Activated naive CD4-positive, alpha-beta T cell treated with anti-CD3 and anti-CD28 coated beads, Interleukin-2, amount 10 ng/mL, durations not matched to agents 7 days and 5 days (primary cell): ENCODE measurements around the gene CNFN.
"Not testable (repeated sequence)": the region's sequence is repeated elsewhere in the genome, so short reads cannot be mapped to it uniquely, and the experiment has no call there.

Experiments
- CTCF ChIA-PET: fragments of 350-600 bp; sonication (Branson Sonifier 250); formaldehyde crosslinking; loops from one replicate; lab custom pipeline; 2021; ENCODE audit warnings: antibody characterized with exemption; lab: Charles Lee
- DNase-seq: peaks from one replicate; pipeline ENCODE4 v3.0.0-alpha.2; 2020
- H3K27ac Mint-ChIP-seq: one replicate; pipeline ENCODE4 v1.8.0; 2021; ENCODE audit warnings: mild to moderate bottlenecking, moderate library complexity, mixed read lengths
- H3K27me3 Mint-ChIP-seq: one replicate; pipeline ENCODE4 v1.8.0; 2021; ENCODE audit warnings: mild to moderate bottlenecking, mixed read lengths
- H3K36me3 Mint-ChIP-seq: one replicate; pipeline ENCODE4 v1.8.0; 2021; ENCODE audit warnings: mixed read lengths
- H3K4me1 Mint-ChIP-seq: one replicate; pipeline ENCODE4 v1.8.0; 2021; ENCODE audit warnings: mixed read lengths
- H3K4me3 Mint-ChIP-seq: one replicate; pipeline ENCODE4 v1.8.0; 2021; ENCODE audit warnings: mild to moderate bottlenecking, moderate library complexity, mixed read lengths
- H3K9me3 Mint-ChIP-seq: one replicate; pipeline ENCODE4 v1.8.0; 2021; ENCODE audit warnings: mixed read lengths

CNFN gene

DNA sequence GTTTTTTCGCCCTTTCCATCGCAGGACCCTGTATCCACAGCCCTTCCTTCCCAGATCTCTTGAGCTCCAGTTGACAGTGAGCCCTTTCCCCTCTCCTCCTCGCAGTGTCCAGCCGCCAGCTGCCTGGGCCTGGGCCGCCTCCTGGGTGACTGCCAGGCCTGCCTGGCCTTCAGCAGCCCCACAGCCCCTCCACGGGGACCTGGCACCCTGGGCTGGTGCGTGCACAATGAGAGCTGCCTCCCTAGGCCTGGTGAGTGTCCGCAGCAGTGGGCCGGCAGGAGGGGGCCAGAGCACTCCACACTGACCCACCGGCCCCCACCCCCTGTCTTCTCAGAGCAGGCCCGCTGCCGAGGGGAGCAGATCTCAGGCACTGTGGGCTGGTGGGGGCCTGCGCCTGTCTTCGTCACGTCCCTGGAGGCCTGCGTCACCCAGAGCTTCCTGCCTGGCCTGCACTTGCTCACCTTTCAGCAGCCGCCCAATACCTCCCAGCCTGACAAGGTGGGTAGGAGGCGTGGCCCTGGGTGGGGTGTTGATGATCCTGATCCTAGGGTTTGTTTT lies 45.7 kb downstream of the CNFN start:
- Mint-ChIP-seq H3K4me1 (no peaks in the 10 kb centered on the region), H3K27me3 (no peaks in the 10 kb centered on the region), H3K27ac (no peak overlapping the region), H3K9me3 (no peaks in the 10 kb centered on the region), H3K4me3 (no peak overlapping the region), H3K36me3 (no peaks in the 10 kb centered on the region)
- DNase-seq: no peak
- CTCF ChIA-PET: no interaction called here

DNA sequence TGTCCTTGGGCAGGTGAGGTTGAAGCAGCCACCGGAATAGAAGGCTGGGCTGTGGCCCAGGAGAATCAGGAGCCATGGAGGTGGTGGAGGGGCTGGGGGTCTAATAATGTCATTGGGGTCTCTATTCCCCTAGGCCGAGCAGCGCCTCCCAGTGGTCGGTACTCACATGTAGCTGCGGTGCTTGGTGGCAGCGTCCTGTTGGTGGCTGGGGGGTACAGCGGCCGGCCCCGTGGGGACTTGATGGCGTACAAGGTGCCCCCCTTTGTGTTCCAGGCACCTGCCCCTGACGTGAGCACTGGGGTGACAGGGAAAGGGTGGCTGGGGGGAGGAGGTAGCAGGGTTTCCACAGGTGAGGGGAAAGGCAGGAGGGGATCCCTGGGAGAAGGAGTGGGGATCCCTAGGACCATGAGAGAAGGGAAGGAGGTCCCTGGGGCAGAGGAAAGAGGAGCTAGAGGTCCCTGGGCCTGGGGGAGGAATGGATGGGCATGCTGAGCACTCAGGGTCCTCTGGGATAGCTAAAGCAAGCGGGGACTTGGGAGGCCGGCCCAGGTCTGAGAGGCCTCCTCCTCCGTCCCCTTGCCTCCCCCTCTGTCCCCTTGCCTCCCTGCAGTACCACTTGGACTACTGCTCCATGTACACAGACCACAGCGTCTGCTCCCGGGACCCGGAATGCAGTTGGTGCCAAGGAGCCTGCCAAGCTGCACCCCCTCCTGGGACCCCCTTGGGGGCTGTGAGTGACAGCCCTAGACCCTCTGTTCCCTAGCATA lies 46.6 kb downstream of the CNFN start:
- H3K9me3 Mint-ChIP-seq: no peaks in the 10 kb centered on the region
- H3K36me3 Mint-ChIP-seq: no peaks in the 10 kb centered on the region
- H3K4me3 Mint-ChIP-seq: no peak overlapping the region
- CTCF ChIA-PET: interaction anchor here (0.8 kb wide), 1 partner anchor 21 kb away, joined by 3 read pairs; no protein-coding TSS in a partner anchor
- no peak overlapping the region for H3K27ac Mint-ChIP-seq
- H3K4me1 Mint-ChIP-seq: no peaks in the 10 kb centered on the region
- no peaks in the 10 kb centered on the region for H3K27me3 Mint-ChIP-seq
- no peak for DNase-seq

DNA sequence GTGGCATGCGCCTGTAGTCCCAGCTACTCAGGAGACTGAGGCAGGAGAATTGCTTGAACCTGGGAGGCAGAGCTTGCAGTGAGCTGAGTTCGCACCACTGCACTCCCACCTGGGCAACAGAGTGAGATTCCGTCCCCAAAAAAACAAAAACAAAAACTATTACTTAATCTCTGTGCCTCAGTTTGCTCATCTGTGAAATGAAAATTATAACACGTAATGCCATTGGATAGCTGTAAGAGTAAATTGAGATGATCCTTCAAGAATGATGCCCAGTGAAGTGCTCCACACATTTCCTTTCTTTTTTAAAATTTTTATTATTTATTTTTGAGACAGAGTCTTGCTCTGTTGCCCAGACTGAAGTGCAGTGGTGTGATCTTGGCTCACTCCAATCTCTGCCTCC lies 50.2 kb downstream of the CNFN start:
- H3K4me3 Mint-ChIP-seq, CTCF ChIA-PET, DNase-seq, H3K27ac Mint-ChIP-seq, H3K36me3 Mint-ChIP-seq, H3K9me3 Mint-ChIP-seq, H3K4me1 Mint-ChIP-seq, H3K27me3 Mint-ChIP-seq: not testable (repeated sequence)

DNA sequence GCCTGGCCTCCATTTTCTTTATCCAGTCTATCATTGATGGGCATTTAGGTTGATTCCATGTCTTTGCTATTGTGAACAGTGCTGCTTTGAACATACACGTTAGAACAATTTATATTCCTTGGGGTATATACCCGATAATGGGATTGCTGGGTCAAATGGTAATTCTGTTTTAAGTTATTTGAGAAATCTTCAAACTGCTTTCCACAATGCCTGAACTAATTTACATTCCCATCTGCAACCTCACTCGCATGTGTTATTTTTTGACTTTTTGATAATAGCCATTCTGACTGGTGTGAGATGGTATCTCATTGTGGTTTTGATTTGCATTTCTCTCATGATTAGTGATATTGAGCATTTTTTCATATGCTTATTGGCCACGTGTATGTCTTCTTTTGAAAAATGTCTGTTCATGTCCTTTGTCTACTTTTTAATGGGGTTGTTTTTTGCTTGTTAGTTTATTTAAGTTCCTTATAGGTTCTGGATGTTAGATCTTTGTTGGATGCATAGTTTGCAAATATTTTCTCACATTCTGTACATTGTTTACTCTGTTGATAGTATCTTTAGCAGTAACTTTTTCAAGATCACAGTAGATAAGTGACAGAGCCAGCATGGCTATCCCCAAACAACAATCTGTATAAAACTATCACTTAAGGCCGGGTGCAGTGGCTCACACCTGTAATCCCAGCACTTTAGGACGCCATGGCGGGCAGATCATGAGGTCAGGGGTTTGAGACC lies 50.8 kb downstream of the CNFN start:
- H3K27me3 Mint-ChIP-seq, H3K36me3 Mint-ChIP-seq, CTCF ChIA-PET, H3K9me3 Mint-ChIP-seq, H3K4me3 Mint-ChIP-seq, DNase-seq, H3K27ac Mint-ChIP-seq, H3K4me1 Mint-ChIP-seq: not testable (repeated sequence)
